Endodermal cell (in vitro differentiated cells): ENCODE measurements around the gene RNF111. TPM values are rescaled to one million over a fixed set of nuclear protein-coding genes. Genes with fewer than 3 reads are reported as not detected.

Source experiments
- DNase-seq: peaks from one replicate; pipeline ENCODE4 v3.0.0-alpha.2; 2017
- H3K27ac ChIP-seq: 2 replicates; pipeline ENCODE4 v1.5.1; 2013; ENCODE audit warnings: mild to moderate bottlenecking, low read depth, low read length, moderate library complexity
- H3K27me3 ChIP-seq: 2 replicates; pipeline ENCODE4 v1.6.1; 2013; ENCODE audit warnings: mild to moderate bottlenecking, low read length, moderate library complexity; ENCODE audit not compliant: insufficient read depth, control insufficient read depth, poor library complexity, severe bottlenecking
- H3K36me3 ChIP-seq: 2 replicates; pipeline ENCODE4 v1.7.0; 2013; ENCODE audit warnings: mild to moderate bottlenecking, low read length, moderate library complexity; ENCODE audit not compliant: control insufficient read depth, insufficient read depth
- H3K4me1 ChIP-seq: one replicate; pipeline ENCODE4 v1.7.0; 2013; ENCODE audit warnings: low read length; ENCODE audit not compliant: control insufficient read depth, insufficient read depth
- H3K4me3 ChIP-seq: 2 replicates; pipeline ENCODE4 v1.5.1; 2013; ENCODE audit warnings: mild to moderate bottlenecking, low read length, moderate library complexity
- H3K9ac ChIP-seq: 2 replicates; pipeline ENCODE4 v1.6.1; 2013; ENCODE audit warnings: mild to moderate bottlenecking, low read length, moderate library complexity; ENCODE audit not compliant: poor library complexity, severe bottlenecking; ENCODE audit errors: extremely low read depth
- H3K9me3 ChIP-seq: 2 replicates; pipeline ENCODE4 v1.6.1; 2013; ENCODE audit warnings: mild to moderate bottlenecking, low read length, moderate library complexity; ENCODE audit not compliant: control insufficient read depth
- H3K27ac Mint-ChIP-seq: 2 replicates; pipeline ENCODE4 v1.8.0; 2020; ENCODE audit warnings: mixed read lengths
- H3K27me3 Mint-ChIP-seq: 2 replicates; pipeline ENCODE4 v1.8.0; 2021; ENCODE audit warnings: mild to moderate bottlenecking, mixed read lengths; ENCODE audit not compliant: insufficient read depth
- H3K36me3 Mint-ChIP-seq: 2 replicates; pipeline ENCODE4 v1.8.0; 2020; ENCODE audit warnings: low read depth, mixed read lengths
- H3K4me1 Mint-ChIP-seq: 2 replicates; pipeline ENCODE4 v1.8.0; 2020; ENCODE audit warnings: mixed read lengths
- H3K4me3 Mint-ChIP-seq: 2 replicates; pipeline ENCODE4 v1.8.0; 2020; ENCODE audit warnings: mild to moderate bottlenecking, moderate library complexity, mixed read lengths
- H3K9me3 Mint-ChIP-seq: 2 replicates; pipeline ENCODE4 v1.8.0; 2020; ENCODE audit warnings: mild to moderate bottlenecking, mixed read lengths
- WGBS, 2 experiments: methylation state at CpG; one replicate each; pipeline versions ENCODE4 v1.1.5 to v1.1.7; 2013; ENCODE audit warnings: missing lambda C conversion rate in 2 of 2, mixed read lengths in 1 of 2; ENCODE audit not compliant: insufficient coverage in 1 of 2, insufficient read length in 1 of 2; 5-methylcytosine and 5-hydroxymethylcytosine counted together
- total RNA-seq, 2 donors: library from RNA; stranded (reverse); fragmentation: NEBNext Ultra II Directional in 1 of 2; extraction: Animal tissue kit (Norgen Biotek cat#: 25700) in 1 of 2; gene quantifications; 2 replicates in 1 of 2; 3 replicates in 1 of 2; pipeline ENCODE4 v1.2.1, GENCODE V29; 2021
- TF ChIP-seq, protein P1 (sequence below): fragments of 200-600 bp; sonication (generic); conservative IDR thresholded peaks from 2 replicates; pipeline ENCODE4 v1.5.0; 2021; ENCODE audit warnings: antibody characterized with exemption, mild to moderate bottlenecking

RNF111 gene
- total RNA-seq, 2 donors from 2014 or later, result 31.6 to 31.9 TPM

DNA sequence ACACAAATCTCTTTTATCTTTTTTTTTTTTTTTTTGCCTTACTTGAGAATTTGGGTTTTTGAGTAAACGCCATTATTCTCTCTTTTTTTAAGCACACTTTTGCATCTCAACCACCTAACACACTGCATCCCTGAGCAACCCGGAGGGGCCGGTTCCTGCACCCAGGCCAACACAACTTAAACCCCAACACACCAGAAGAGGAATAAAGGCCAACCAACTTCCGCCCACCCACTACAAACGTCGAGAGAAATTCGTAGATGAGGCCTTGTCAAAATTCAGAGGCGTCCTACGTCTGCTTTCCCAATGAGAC, 117.1 kb downstream of the RNF111 start:
- peak overlapping the region; percentile 93 for H3K9ac ChIP-seq
- peaks cover 29% of the 10 kb centered on the region for H3K36me3 Mint-ChIP-seq
- H3K4me3 ChIP-seq, result peak overlapping the region; percentile 99
- peak overlapping the region; percentile 96 for H3K4me3 Mint-ChIP-seq
- no peaks in the 10 kb centered on the region for H3K27me3 ChIP-seq
- no peak for DNase-seq
- no peaks in the 10 kb centered on the region for H3K9me3 ChIP-seq
- H3K27ac Mint-ChIP-seq, result peak overlapping the region; percentile 96
- H3K36me3 ChIP-seq, result peaks cover 27% of the 10 kb centered on the region
- H3K27ac ChIP-seq, result peak overlapping the region; percentile 95
- TF ChIP-seq, protein P1, sequence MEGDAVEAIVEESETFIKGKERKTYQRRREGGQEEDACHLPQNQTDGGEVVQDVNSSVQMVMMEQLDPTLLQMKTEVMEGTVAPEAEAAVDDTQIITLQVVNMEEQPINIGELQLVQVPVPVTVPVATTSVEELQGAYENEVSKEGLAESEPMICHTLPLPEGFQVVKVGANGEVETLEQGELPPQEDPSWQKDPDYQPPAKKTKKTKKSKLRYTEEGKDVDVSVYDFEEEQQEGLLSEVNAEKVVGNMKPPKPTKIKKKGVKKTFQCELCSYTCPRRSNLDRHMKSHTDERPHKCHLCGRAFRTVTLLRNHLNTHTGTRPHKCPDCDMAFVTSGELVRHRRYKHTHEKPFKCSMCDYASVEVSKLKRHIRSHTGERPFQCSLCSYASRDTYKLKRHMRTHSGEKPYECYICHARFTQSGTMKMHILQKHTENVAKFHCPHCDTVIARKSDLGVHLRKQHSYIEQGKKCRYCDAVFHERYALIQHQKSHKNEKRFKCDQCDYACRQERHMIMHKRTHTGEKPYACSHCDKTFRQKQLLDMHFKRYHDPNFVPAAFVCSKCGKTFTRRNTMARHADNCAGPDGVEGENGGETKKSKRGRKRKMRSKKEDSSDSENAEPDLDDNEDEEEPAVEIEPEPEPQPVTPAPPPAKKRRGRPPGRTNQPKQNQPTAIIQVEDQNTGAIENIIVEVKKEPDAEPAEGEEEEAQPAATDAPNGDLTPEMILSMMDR, result no peak
- WGBS, 2 experiments, result 4 to 13% methylated on average over 5 to 9 of the region's 9 CpGs
- no peaks in the 10 kb centered on the region for H3K27me3 Mint-ChIP-seq
- no peaks in the 10 kb centered on the region for H3K9me3 Mint-ChIP-seq
- no peaks in the 10 kb centered on the region for H3K4me1 Mint-ChIP-seq
- no peaks in the 10 kb centered on the region for H3K4me1 ChIP-seq

DNA sequence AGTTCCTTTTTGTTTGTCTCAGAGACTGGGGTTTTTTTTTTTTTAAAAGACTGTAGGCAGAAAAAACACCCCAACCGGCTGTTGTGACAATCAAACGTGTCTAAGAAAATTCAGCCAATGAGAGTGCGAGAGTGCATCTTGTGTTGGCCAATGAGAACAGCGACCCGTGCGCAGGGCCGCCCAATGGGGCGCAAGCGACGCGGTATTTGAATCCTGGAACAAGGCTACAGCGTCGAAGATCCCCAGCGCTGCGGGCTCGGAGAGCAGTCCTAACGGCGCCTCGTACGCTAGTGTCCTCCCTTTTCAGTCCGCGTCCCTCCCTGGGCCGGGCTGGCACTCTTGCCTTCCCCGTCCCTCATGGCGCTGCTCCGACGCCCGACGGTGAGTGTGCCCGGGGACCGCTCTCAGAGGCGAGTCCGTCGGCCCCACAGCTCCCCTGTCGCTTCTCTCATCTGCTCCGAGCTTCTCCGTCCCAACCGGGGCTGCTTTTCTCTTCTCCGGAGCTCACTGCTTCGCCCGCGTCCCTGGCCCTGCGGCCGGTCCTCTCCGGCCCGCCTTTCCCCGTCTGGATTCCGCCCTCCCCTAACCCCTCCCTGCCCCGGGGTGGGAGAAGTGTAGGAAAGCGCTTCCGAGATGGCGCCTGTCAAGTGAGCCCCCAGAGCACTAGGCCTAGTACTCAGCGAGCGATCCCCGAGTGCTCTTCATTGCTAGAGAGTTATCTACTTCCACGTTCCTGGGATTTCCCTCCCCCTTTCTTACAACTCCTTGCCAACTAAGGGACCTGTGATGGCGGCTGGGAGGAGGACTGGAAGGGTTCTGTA, 117.7 kb downstream of the RNF111 start, which contains the start of gene CCNB2:
Gene CCNB2 (plus strand): TSS at position 235 of the 821 bp plus-strand sequence. CDS start 123 bp downstream, at position 358.
- H3K4me1 Mint-ChIP-seq, result no peaks in the 10 kb centered on the region
- H3K4me3 ChIP-seq, result peak within 1 kb of the TSS; percentile 99
- peak within 1 kb of the TSS; percentile 96 for H3K4me3 Mint-ChIP-seq
- peak within 1 kb of the TSS; percentile 95 for H3K27ac ChIP-seq
- peak; percentile 96 for DNase-seq
- peak within 1 kb of the TSS; percentile 96 for H3K27ac Mint-ChIP-seq
- H3K9ac ChIP-seq, result peak within 1 kb of the TSS; percentile 93
- 0% methylated on average over 27 to 51 of the region's 57 CpGs for WGBS, 2 experiments
- no peaks in the 10 kb centered on the region for H3K27me3 Mint-ChIP-seq
- H3K4me1 ChIP-seq, result no peaks in the 10 kb centered on the region
- peaks cover 33% of the 10 kb centered on the region for H3K36me3 ChIP-seq
- no peaks in the 10 kb centered on the region for H3K27me3 ChIP-seq
- H3K9me3 Mint-ChIP-seq, result no peaks in the 10 kb centered on the region
- H3K36me3 Mint-ChIP-seq, result peaks cover 33% of the 10 kb centered on the region
- TF ChIP-seq, protein P1, result no peak
- no peaks in the 10 kb centered on the region for H3K9me3 ChIP-seq

DNA sequence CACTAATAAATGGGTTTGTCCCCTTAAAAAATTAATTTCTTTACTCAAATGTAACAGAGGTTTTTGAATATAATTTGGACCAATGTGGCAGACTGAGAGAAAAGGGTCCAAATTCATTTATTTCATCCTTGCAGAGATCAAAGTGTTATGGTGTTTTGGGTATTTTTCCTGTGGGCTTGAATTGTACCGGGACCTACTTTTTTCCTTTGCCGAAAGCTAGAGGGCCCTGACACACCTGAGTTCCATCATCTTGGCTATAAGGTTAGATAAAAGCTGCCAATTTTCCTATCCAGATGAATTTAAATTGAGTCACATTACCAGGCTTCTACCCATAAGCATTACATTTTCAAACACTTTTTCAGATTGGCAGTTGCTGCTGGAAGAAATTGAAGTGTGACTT, 118.4 kb downstream of the RNF111 start:
- DNase-seq, result no peak
- H3K4me1 ChIP-seq, result no peaks in the 10 kb centered on the region
- Mint-ChIP-seq H3K9me3 (no peaks in the 10 kb centered on the region), H3K36me3 (peaks cover 35% of the 10 kb centered on the region), H3K4me1 (no peaks in the 10 kb centered on the region), H3K27me3 (no peaks in the 10 kb centered on the region), H3K27ac (peak overlapping the region; percentile 96), H3K4me3 (peak overlapping the region; percentile 96)
- H3K9ac ChIP-seq, result peak overlapping the region; percentile 93
- H3K27ac ChIP-seq, result no peak overlapping the region
- H3K36me3 ChIP-seq, result peaks cover 40% of the 10 kb centered on the region
- no peaks in the 10 kb centered on the region for H3K9me3 ChIP-seq
- TF ChIP-seq, protein P1, result peak; percentile 58
- WGBS, 2 experiments, result 25 to 29% methylated on average over 2 of the region's 2 CpGs
- H3K27me3 ChIP-seq, result no peaks in the 10 kb centered on the region
- peak overlapping the region; percentile 99 for H3K4me3 ChIP-seq
